Calu3 (cell line): ENCODE data around the gene SBF2. TPM values are rescaled to one million over a fixed set of nuclear protein-coding genes. Genes with fewer than 3 reads are reported as not detected.

Experiments
- BruUV-seq: library from RNA; stranded (reverse); fragments of 400-500 nt; replicated peaks from 2 replicates; lab custom pipeline; 2021; lab: Mats Ljungman, UMichigan
- CTCF ChIA-PET: fragments of 300-600 bp; sonication (Branson Sonifier 250); formaldehyde crosslinking; loops from one replicate; lab custom pipeline; 2022; ENCODE audit warnings: antibody characterized with exemption; lab: Charles Lee
- DNase-seq: peaks from one replicate; pipeline ENCODE4 v3.0.0; 2022
- H3K27ac Mint-ChIP-seq: one replicate; pipeline ENCODE4 v1.8.0; 2022; ENCODE audit warnings: mixed read lengths; ENCODE audit not compliant: unreplicated experiment
- H3K27me3 Mint-ChIP-seq: one replicate; pipeline ENCODE4 v1.8.0; 2022; ENCODE audit warnings: mixed read lengths; ENCODE audit not compliant: unreplicated experiment
- H3K36me3 Mint-ChIP-seq: one replicate; pipeline ENCODE4 v1.8.0; 2022; ENCODE audit warnings: mild to moderate bottlenecking, moderate library complexity, mixed read lengths; ENCODE audit not compliant: insufficient read depth, unreplicated experiment
- H3K4me1 Mint-ChIP-seq: one replicate; pipeline ENCODE4 v1.8.0; 2022; ENCODE audit warnings: mild to moderate bottlenecking, low read depth, mixed read lengths; ENCODE audit not compliant: unreplicated experiment
- H3K4me3 Mint-ChIP-seq: one replicate; pipeline ENCODE4 v1.8.0; 2022; ENCODE audit warnings: mild to moderate bottlenecking, low read depth, moderate library complexity, mixed read lengths; ENCODE audit not compliant: unreplicated experiment
- H3K9me3 Mint-ChIP-seq: one replicate; pipeline ENCODE4 v1.8.0; 2022; ENCODE audit warnings: low read depth, mixed read lengths; ENCODE audit not compliant: unreplicated experiment
- CTCF ChIP-seq: fragments of 200-600 bp; IDR thresholded peaks from one replicate; pipeline ENCODE4 v1.8.0; 2022; ENCODE audit warnings: antibody characterized with exemption; ENCODE audit not compliant: unreplicated experiment
- intact Hi-C: fragments of 100-400 bp; cut with micrococcal nuclease; formaldehyde crosslinking; loops from one replicate; pipeline ENCODE4 v1.10.0; 2022; ENCODE audit not compliant: unreplicated experiment
- total RNA-seq: library from RNA; stranded (reverse); gene quantifications from 2 replicates; pipeline ENCODE4 v1.2.3, GENCODE V29; 2022

SBF2 gene
- total RNA-seq, 1 experiment from 2014 or later: 39.0 TPM

GRCh38 chr11:10305262-10305963 is 11.4 kb upstream of the SBF2 start:
- peaks cover 62% of the 10 kb centered on the region for H3K36me3 Mint-ChIP-seq
- H3K4me1 Mint-ChIP-seq: peaks cover 50% of the 10 kb centered on the region
- peak overlapping the region; percentile 82 for H3K4me3 Mint-ChIP-seq
- CTCF ChIA-PET: interaction anchor here (0.5 to 2.1 kb wide), 9 partner anchors 10 to 546 kb away, joined by 3 to 11 read pairs (median 4); no protein-coding TSS in a partner anchor
- no peak for TF ChIP-seq CTCF
- intact Hi-C loops: loop anchor here (5.0 to 10.0 kb wide), 2 partner anchors 311 to 443 kb away; no protein-coding TSS in a partner anchor
- BruUV-seq: no TSS peak
- no peaks in the 10 kb centered on the region for H3K27me3 Mint-ChIP-seq
- no peaks in the 10 kb centered on the region for H3K9me3 Mint-ChIP-seq
- H3K27ac Mint-ChIP-seq: peak overlapping the region; percentile 55
- peak; percentile 38 for DNase-seq

- DNase-seq: peak; percentile 75
- CTCF ChIA-PET: interaction anchor here (0.6 to 2.7 kb wide), 12 partner anchors 10 to 545 kb away, joined by 3 to 11 read pairs (median 4); no protein-coding TSS in a partner anchor
- intact Hi-C loops: loop anchor here (5.0 to 10.0 kb wide), 2 partner anchors 310 to 442 kb away; no protein-coding TSS in a partner anchor
- H3K4me3 Mint-ChIP-seq: peak within 1 kb of the TSS; percentile 82
- no peaks in the 10 kb centered on the region for H3K27me3 Mint-ChIP-seq
- TF ChIP-seq CTCF: peak; percentile 77
- H3K27ac Mint-ChIP-seq: peak within 1 kb of the TSS; percentile 55
- H3K9me3 Mint-ChIP-seq: no peaks in the 10 kb centered on the region
- no TSS peak for BruUV-seq
- peaks cover 45% of the 10 kb centered on the region for H3K4me1 Mint-ChIP-seq
- H3K36me3 Mint-ChIP-seq: peaks cover 62% of the 10 kb centered on the region
Measured at GRCh38 chr11:10304495-10305261, 10.7 kb upstream of the SBF2 start, which contains the start of gene ADM. Gene ADM, plus strand, starts transcription at chr11:10305073. Its CDS starts 628 bp downstream, at chr11:10305701.

GRCh38 chr11:10303558-10304363 is 9.7 kb upstream of the SBF2 start:
- BruUV-seq: no TSS peak
- Mint-ChIP-seq H3K4me1 (peaks cover 36% of the 10 kb centered on the region), H3K9me3 (no peaks in the 10 kb centered on the region), H3K4me3 (peak overlapping the region; percentile 82), H3K27ac (peak overlapping the region; percentile 19), H3K27me3 (no peaks in the 10 kb centered on the region), H3K36me3 (peaks cover 62% of the 10 kb centered on the region)
- CTCF ChIA-PET: interaction anchor here (0.6 to 2.7 kb wide), 11 partner anchors 9 to 544 kb away, joined by 3 to 11 read pairs (median 4); no protein-coding TSS in a partner anchor
- no peak for TF ChIP-seq CTCF
- intact Hi-C loops: loop anchor here (10.0 kb wide), 1 partner anchor 309 kb away; no protein-coding TSS in a partner anchor
- DNase-seq: peak; percentile 38
